GM19463 (cell line): ENCODE measurements around the gene CD2BP2.
A peak's percentile ranks its signal among the peaks of the same experiment; 100 is the strongest.
"Not testable (repeated sequence)": the region's sequence is repeated elsewhere in the genome, so short reads cannot be mapped to it uniquely, and the experiment has no call there.

Experiments used
- ATAC-seq: cut with Tn5 transposase; IDR thresholded peaks from one replicate; pipeline ENCODE4 v1.9.1; 2021; ENCODE audit warnings: mild to moderate bottlenecking, moderate library complexity; ENCODE audit not compliant: unreplicated experiment

CD2BP2 gene

DNA sequence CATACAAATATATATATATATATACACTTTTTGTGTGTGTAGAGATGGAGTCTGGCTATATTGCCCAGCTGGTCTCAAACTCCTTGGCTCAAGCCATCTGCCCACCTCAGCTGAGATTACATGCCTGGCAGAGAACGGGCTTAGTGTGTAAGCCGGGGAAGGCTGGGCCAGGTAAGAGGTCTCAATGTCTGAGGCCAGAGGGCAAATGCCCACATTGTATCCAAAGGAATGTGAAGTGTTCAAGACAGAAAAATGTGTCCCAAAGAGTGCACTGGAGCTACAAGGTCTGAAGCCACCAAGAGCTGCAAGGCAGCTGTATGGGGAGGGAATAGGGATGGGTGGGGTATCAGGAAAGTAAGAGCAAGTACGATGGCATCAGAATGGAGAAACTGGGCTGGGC is 8.8 kb downstream of the CD2BP2 start:
- ATAC-seq, result no peak

GRCh38 chr16:30343491-30343820 is 11.7 kb downstream of the CD2BP2 start:
- not testable (repeated sequence) for ATAC-seq

GRCh38 chr16:30342751-30343490 is 12.2 kb downstream of the CD2BP2 start:
- no peak for ATAC-seq

DNA sequence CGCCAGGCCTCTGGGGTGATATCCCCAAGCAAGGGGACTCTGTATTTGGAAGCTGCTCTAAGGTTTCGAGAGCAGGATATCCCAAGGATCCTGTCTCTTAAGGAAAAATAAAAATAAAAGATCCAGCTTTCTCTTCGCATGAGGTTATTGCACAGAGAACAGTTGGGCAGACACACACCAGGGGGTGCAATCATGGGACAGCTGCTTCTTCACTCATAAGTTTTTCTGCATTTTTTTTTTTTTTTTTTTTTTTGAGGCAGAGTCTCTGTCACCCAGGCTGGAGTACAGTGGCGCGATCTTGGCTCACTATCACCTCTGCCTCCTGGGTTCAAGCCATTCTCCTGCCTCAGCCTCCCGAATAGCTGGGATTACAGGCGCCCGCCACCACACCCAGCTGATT is 13.1 kb downstream of the CD2BP2 start:
- ATAC-seq, result not testable (repeated sequence)

DNA sequence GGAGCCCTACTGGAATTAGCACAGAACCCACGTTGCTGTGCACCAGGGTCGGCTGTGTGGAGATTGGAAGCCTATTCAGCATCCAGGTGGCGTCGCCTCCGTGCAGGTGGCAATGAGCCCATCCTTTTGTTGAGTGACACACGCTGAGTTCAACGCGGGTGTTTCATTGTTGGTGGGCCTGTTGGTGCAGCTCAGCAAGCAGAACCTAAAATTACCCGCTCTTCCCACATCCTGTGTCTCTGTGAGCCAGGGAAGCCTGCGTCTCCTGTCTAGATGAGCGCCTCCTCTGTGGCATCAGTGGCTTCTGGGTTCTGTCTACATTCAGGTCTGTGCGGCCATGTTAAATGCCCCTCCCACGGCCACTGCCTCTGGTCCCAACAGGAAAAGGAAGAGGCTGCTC is 14.5 kb downstream of the CD2BP2 start:
- ATAC-seq, result no peak

DNA sequence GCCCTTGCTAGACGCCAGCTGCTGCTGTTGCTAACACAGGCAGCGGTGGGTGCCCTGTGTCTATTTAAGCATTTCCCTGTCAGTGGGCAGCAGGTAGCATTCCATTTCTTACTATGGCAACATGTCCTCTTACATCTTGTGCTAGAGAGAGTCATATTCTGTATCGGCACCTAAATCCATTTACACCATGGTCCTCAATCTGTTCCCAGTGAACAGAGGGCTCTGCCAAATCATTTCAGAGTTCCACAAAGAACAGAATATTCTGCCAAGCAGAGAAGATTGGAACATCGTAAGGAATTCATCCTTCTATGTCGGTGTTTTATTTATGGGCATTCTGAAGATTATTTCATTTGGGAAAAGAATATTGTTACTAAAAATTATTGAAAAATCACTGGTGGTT is 16.4 kb downstream of the CD2BP2 start:
- not testable (repeated sequence) for ATAC-seq

- ATAC-seq, result not testable (repeated sequence)
Observed at GRCh38 chr16:30337964-30338357, 17.1 kb downstream of the CD2BP2 start.

- peak; percentile 7 for ATAC-seq
Observed at GRCh38 chr16:30335598-30336474, 19.3 kb downstream of the CD2BP2 start.

- ATAC-seq, result peak; percentile 76
Observed at GRCh38 chr16:30335028-30335597, 20.0 kb downstream of the CD2BP2 start.

GRCh38 chr16:30334473-30334989 is 20.6 kb downstream of the CD2BP2 start:
- peak; percentile 89 for ATAC-seq

GRCh38 chr16:30324220-30324619 is 30.9 kb downstream of the CD2BP2 start:
- not testable (repeated sequence) for ATAC-seq

DNA sequence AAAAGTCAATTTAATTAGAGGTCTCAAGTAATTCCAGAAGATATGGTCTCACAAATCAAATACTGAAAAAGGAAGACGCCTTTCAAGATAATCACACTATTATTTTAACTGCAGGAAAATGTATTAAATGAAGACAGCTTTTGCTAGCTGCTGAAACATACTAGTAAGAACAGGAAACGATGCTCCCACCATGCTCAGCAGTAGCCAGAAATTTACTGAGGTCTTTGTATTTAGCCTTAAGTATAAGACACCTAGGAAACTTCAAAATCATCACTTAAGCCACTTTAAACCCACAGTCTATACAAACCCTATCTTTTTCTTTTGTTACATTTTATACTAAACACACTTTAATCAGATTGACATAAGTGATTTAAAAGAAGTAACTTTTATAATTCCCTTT is 36.5 kb downstream of the CD2BP2 start:
- ATAC-seq, result not testable (repeated sequence)

GRCh38 chr16:30310937-30311336 is 44.2 kb downstream of the CD2BP2 start:
- not testable (repeated sequence) for ATAC-seq

DNA sequence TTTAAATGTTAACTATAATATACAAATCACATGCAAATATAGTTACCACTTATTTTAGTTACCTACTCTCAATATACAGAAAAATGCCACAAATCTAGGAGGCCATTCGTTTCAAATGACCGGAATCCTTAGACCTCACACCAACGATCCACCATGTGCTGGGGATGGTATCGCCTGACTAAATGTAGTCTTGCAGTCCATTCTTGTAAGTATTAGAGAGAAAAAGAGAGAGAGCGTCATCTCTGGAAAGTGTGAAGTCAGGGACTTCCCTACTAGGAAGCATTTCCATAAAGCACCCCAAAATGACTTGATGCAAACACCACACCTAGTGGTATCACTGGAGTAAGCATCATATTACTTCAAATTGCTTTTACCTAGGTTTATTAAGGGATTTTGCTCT is 45.9 kb downstream of the CD2BP2 start:
- not testable (repeated sequence) for ATAC-seq
